ENCODE measurements around the gene RBMS3. TPM values are rescaled to one million over a fixed set of nuclear protein-coding genes. Genes with fewer than 3 reads are reported as not detected.
"Not testable (repeated sequence)": the region's sequence is repeated elsewhere in the genome, so short reads cannot be mapped to it uniquely, and the experiment has no call there.

Gene RBMS3
- total and polyA plus RNA-seq, 2 experiments from 2014 or later: 3.2 to 7.4 TPM

GRCh38 chr3:30050116-30050515, 769.2 kb downstream of the RBMS3 start:
- H3K27ac Mint-ChIP-seq; H3K36me3 ChIP-seq (ENCODE audit: insufficient read depth); H3K27ac ChIP-seq (ENCODE audit: low read depth); H3K4me1 ChIP-seq (ENCODE audit: insufficient read depth); H3K4me1 Mint-ChIP-seq; H3K79me2 ChIP-seq (replicated peaks; ENCODE audit: insufficient read depth); H3K9me2 ChIP-seq (ENCODE audit: insufficient read depth); H3K4me3 ChIP-seq; ATAC-seq; H3K4me2 ChIP-seq; H3K27me3 Mint-ChIP-seq (ENCODE audit: insufficient read depth, low read depth, poor library complexity); H3K27me3 ChIP-seq (ENCODE audit: insufficient read depth); H4K20me1 ChIP-seq (replicated peaks; ENCODE audit: insufficient read depth); H3F3A ChIP-seq (replicated peaks; ENCODE audit: low read depth); H2AFZ ChIP-seq; DNase-seq (ENCODE audit: low spot score); H3K4me3 Mint-ChIP-seq: not testable (repeated sequence)
- Mint-ChIP-seq H3K9me3 (peaks cover 38% of the 10 kb centered on the region), H3K36me3 (ENCODE audit: low read depth) (peaks cover 25% of the 10 kb centered on the region; the same call in 2 of the 3 replicates)

DNA sequence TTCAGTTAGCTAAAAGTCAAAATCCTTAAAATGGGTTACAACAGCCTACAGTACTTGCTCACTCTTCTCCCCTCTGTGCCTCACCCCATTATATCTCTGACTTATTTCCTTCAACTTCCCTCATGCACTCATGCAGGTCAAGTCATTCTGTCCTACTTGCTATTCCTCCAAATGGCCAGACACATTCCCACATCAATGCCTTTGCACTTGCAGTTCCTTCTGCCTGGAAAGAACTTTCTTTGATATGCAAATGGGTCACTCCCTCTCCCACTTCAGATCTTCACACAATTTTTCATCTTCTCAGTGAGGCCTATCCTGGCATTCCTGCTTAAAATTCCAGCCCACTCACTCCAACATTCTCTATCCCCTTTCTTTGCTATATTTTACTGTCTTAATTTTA, 778.4 kb downstream of the RBMS3 start:
- H3K27ac ChIP-seq (ENCODE audit: low read depth): no peak overlapping the region
- H3K4me3 Mint-ChIP-seq: no peak overlapping the region
- no peaks in the 10 kb centered on the region for H3K27me3 ChIP-seq (ENCODE audit: insufficient read depth)
- H3F3A ChIP-seq (replicated peaks; ENCODE audit: low read depth): no peaks in the 10 kb centered on the region
- peak; percentile 59 for DNase-seq (ENCODE audit: low spot score)
- peaks cover 4% of the 10 kb centered on the region; the same call in 1 of the 2 replicates for H3K9me2 ChIP-seq (ENCODE audit: insufficient read depth)
- TF ChIP-seq CTCF (conservative IDR thresholded peaks at IDR 0.05; ENCODE audit: low read depth in 2 of 2) (no peak), REST (IDR thresholded peaks at IDR 0.05; ENCODE audit: unreplicated experiment) (no peak), ZNF331 (CRISPR knock-in tag; IDR thresholded peaks at IDR 0.05; ENCODE audit: low read depth) (no peak), EZH2 (IDR thresholded peaks at IDR 0.05; ENCODE audit: low read depth, unreplicated experiment) (no peak), NANOG (IDR thresholded peaks at IDR 0.05; ENCODE audit: borderline replicate concordance) (no peak)
- TF ChIP-seq, protein P1, sequence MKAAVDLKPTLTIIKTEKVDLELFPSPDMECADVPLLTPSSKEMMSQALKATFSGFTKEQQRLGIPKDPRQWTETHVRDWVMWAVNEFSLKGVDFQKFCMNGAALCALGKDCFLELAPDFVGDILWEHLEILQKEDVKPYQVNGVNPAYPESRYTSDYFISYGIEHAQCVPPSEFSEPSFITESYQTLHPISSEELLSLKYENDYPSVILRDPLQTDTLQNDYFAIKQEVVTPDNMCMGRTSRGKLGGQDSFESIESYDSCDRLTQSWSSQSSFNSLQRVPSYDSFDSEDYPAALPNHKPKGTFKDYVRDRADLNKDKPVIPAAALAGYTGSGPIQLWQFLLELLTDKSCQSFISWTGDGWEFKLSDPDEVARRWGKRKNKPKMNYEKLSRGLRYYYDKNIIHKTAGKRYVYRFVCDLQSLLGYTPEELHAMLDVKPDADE (IDR thresholded peaks at IDR 0.05): no peak
- TF ChIP-seq, protein P2, sequence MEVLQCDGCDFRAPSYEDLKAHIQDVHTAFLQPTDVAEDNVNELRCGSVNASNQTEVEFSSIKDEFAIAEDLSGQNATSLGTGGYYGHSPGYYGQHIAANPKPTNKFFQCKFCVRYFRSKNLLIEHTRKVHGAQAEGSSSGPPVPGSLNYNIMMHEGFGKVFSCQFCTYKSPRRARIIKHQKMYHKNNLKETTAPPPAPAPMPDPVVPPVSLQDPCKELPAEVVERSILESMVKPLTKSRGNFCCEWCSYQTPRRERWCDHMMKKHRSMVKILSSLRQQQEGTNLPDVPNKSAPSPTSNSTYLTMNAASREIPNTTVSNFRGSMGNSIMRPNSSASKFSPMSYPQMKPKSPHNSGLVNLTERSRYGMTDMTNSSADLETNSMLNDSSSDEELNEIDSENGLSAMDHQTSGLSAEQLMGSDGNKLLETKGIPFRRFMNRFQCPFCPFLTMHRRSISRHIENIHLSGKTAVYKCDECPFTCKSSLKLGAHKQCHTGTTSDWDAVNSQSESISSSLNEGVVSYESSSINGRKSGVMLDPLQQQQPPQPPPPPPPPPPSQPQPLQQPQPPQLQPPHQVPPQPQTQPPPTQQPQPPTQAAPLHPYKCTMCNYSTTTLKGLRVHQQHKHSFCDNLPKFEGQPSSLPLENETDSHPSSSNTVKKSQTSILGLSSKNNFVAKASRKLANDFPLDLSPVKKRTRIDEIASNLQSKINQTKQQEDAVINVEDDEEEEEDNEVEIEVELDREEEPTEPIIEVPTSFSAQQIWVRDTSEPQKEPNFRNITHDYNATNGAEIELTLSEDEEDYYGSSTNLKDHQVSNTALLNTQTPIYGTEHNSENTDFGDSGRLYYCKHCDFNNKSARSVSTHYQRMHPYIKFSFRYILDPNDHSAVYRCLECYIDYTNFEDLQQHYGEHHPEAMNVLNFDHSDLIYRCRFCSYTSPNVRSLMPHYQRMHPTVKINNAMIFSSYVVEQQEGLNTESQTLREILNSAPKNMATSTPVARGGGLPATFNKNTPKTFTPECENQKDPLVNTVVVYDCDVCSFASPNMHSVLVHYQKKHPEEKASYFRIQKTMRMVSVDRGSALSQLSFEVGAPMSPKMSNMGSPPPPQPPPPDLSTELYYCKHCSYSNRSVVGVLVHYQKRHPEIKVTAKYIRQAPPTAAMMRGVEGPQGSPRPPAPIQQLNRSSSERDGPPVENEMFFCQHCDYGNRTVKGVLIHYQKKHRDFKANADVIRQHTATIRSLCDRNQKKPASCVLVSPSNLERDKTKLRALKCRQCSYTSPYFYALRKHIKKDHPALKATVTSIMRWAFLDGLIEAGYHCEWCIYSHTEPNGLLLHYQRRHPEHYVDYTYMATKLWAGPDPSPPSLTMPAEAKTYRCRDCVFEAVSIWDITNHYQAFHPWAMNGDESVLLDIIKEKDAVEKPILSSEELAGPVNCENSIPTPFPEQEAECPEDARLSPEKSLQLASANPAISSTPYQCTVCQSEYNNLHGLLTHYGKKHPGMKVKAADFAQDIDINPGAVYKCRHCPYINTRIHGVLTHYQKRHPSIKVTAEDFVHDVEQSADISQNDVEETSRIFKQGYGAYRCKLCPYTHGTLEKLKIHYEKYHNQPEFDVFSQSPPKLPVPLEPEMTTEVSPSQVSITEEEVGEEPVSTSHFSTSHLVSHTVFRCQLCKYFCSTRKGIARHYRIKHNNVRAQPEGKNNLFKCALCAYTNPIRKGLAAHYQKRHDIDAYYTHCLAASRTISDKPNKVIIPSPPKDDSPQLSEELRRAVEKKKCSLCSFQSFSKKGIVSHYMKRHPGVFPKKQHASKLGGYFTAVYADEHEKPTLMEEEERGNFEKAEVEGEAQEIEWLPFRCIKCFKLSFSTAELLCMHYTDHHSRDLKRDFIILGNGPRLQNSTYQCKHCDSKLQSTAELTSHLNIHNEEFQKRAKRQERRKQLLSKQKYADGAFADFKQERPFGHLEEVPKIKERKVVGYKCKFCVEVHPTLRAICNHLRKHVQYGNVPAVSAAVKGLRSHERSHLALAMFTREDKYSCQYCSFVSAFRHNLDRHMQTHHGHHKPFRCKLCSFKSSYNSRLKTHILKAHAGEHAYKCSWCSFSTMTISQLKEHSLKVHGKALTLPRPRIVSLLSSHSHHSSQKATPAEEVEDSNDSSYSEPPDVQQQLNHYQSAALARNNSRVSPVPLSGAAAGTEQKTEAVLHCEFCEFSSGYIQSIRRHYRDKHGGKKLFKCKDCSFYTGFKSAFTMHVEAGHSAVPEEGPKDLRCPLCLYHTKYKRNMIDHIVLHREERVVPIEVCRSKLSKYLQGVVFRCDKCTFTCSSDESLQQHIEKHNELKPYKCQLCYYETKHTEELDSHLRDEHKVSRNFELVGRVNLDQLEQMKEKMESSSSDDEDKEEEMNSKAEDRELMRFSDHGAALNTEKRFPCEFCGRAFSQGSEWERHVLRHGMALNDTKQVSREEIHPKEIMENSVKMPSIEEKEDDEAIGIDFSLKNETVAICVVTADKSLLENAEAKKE (CRISPR knock-in tag; IDR thresholded peaks at IDR 0.05): peak; percentile 68; the same call in 1 of the 2 replicates
- H3K4me3 ChIP-seq: no peak overlapping the region
- H3K4me2 ChIP-seq: peak overlapping the region; percentile 51; the same call in 1 of the 2 replicates
- peaks cover 17% of the 10 kb centered on the region for H3K4me1 ChIP-seq (ENCODE audit: insufficient read depth)
- H3K27ac Mint-ChIP-seq: no peak overlapping the region
- H3K9me3 Mint-ChIP-seq: peaks cover 5% of the 10 kb centered on the region
- 0 out of 3 replicates have a peak, but pooled peaks cover 2% of the 10 kb centered on the region for H3K36me3 Mint-ChIP-seq (ENCODE audit: low read depth)
- H3K36me3 ChIP-seq (ENCODE audit: insufficient read depth): no peaks in the 10 kb centered on the region
- no peaks in the 10 kb centered on the region for H3K27me3 Mint-ChIP-seq (ENCODE audit: insufficient read depth, low read depth, poor library complexity)
- no peaks in the 10 kb centered on the region for H4K20me1 ChIP-seq (replicated peaks; ENCODE audit: insufficient read depth)
- H2AFZ ChIP-seq: no peak overlapping the region
- ATAC-seq: peak; percentile 75
- peaks cover 16% of the 10 kb centered on the region for H3K4me1 Mint-ChIP-seq
- H3K79me2 ChIP-seq (replicated peaks; ENCODE audit: insufficient read depth): no peaks in the 10 kb centered on the region
